GM10266 (cell line): ENCODE measurements around the gene ADAM22.

Source experiments
- DNase-seq: peaks from one replicate; pipeline ENCODE4 v3.0.0; 2012; ENCODE audit errors: extremely low spot score
- TF ChIP-seq, protein P1 (sequence below): IDR thresholded peaks from 2 replicates; pipeline ENCODE4 v1.5.1; 2012; ENCODE audit warnings: mild to moderate bottlenecking, low read depth; ENCODE audit not compliant: control insufficient read depth, insufficient read depth; ENCODE audit errors: missing control alignments

ADAM22 gene

DNA sequence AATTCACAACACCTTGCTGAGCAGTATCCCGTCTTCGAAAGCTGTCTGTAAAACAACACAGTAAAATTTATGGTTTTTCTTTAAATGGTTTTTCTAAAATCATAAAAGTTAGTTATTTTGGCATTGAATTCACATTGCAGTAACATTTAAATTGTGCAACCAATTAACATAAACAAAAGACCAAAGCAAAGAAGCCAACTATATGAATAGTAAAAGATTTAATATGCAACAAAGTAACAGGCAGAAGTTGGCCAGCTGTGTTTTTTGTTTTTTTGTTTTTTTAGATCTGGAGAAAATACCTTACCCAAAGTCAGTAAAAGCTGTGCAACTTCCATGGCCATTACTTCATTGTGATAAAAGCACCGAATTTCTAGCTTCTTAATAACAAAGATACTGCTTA lies 274.5 kb downstream of the ADAM22 start:
- DNase-seq = no peak
- TF ChIP-seq, protein P1, sequence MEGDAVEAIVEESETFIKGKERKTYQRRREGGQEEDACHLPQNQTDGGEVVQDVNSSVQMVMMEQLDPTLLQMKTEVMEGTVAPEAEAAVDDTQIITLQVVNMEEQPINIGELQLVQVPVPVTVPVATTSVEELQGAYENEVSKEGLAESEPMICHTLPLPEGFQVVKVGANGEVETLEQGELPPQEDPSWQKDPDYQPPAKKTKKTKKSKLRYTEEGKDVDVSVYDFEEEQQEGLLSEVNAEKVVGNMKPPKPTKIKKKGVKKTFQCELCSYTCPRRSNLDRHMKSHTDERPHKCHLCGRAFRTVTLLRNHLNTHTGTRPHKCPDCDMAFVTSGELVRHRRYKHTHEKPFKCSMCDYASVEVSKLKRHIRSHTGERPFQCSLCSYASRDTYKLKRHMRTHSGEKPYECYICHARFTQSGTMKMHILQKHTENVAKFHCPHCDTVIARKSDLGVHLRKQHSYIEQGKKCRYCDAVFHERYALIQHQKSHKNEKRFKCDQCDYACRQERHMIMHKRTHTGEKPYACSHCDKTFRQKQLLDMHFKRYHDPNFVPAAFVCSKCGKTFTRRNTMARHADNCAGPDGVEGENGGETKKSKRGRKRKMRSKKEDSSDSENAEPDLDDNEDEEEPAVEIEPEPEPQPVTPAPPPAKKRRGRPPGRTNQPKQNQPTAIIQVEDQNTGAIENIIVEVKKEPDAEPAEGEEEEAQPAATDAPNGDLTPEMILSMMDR = no peak

DNA sequence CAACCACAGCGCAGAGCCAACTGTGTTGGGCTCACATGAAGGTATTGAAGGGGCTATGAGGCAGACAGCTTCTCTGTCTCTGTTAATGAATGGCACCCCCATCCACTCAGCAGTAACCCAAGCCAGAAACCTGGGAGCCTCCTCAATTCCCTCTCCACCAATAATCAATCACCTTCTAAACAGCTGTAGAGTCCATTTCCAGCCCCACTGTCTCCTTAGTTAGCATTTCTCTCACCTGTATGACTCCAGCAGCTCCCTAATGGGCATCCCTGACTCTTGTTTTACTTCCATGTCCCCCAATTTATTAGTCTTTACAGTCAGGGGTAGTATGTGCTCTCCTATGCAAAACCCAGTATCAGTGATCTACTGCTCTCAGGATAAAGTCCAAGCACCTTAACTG lies 278.9 kb downstream of the ADAM22 start:
- TF ChIP-seq, protein P1 = no peak
- no peak for DNase-seq

DNA sequence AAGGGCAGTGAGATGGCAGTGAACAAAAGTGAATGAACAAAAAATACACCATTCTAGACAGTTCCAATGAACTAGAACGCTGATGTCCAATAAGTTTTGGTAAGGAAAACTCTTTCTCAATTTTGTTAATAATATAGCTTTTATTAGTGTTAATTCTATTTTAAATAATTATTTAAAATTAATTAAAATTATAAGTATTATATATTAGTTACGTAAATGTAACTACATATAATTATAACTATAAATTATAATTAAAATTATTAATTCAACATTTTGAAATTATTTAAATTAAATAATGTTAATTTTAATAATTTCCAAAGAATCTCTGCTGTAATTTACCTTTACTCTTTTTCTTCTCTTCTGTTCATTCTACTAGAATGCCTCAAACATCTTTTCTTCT lies 280.4 kb downstream of the ADAM22 start:
- TF ChIP-seq, protein P1 = no peak
- DNase-seq = no peak

DNA sequence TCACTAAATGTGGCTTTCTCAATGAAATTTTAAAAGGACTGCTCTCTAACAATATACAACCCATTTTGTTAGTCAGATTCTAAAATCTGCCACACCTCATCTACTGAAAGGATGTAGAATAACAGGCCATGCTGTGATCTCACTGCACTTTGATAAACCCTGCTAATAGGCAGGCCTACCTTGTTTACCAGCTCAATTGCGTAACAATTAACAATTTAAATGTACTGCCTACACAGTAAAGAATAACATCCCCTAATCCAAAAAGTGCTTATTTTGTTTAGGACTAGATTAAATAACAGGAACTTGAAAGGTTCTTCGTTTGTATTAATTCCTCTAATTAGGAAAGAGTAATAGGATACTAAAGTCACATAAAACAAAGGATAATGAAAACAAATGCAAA lies 281.2 kb downstream of the ADAM22 start:
- DNase-seq = no peak
- TF ChIP-seq, protein P1 = no peak

DNA sequence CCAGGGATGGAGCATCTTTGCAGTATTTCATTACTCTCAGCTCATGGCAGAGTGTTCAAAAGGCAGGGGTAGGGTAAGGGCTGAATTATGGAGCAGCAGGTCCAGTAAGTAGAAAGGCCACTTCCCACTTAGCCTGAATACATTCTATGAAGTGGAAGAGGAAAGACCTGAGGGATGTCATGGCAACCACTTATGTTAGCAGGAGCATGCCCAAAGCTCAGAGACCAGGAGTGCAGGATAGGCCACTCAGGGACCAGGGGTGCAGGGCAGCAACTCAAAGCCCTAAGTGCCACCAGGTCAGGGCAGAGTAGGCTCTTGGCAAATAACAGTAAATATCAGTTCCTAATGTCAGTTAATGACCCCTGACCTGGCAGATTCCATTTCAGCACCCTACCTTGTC lies 282.2 kb downstream of the ADAM22 start:
- no peak for DNase-seq
- TF ChIP-seq, protein P1 = no peak

DNA sequence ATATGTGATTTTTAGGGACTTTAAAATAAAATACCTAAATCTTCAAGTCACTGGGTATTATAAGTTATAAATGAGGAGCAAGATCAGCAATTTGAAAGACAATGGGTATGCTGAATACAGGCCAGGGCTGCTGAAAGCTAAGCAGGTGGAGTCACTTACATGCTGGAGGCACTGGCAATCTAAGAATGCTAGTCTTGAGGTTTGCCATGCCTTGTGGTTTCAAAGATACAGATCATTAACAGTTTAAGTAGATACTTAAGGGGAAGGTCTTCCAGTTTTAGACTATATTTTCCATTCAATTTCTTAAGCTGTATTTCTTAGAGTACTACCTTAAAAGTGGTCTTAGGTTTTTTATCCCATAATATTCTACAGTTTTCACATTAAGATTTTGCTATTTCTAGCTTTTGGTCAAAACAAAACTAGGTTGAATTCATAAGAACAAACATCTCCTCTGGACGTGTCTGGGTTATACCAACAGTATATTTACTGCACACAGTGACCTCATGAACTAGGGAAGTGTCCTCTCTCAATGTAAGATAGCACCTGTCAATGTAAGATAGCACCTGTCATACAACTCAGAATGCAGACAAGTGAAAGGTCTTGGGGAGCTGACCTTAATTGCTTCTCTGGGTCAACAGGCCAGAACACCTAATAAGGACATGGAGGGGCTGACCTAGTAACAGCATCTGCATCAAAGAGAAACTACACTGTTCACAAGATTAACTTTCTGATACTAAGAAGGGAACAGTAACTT lies 283.8 kb downstream of the ADAM22 start:
- TF ChIP-seq, protein P1 = no peak
- peak; percentile 77 for DNase-seq

DNA sequence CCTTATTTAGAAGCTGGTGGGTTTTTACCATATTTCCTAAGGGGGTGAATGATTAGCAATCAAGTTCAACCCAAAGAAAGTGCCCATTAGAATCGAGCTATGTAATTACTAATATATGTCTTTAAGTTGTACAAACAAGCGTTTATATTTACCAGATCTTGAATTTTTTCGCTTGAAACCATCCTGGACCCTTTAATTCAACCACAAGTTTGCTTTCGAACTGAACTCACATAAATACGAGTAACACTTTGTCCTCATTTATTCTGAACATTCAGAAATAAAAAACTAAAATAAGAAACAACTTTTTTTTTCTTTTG lies 284.3 kb downstream of the ADAM22 start:
- TF ChIP-seq, protein P1 = no peak

More for the DNA sequence above, 284.3 kb downstream of the ADAM22 start:
- DNase-seq = no peak
